Chondrocyte (in vitro differentiated cells): Measurements from ENCODE around the gene SLCO3A1. TPM values are rescaled to one million over a fixed set of nuclear protein-coding genes. Genes with fewer than 3 reads are reported as not detected.
A peak's percentile ranks its signal among the peaks of the same experiment; 100 is the strongest.

Experiments
- DNase-seq: peaks from one replicate; pipeline ENCODE4 v3.0.0; 2021; ENCODE audit warnings: mixed read lengths, low spot score
- H3K27ac Mint-ChIP-seq: one replicate; pipeline ENCODE4 v1.8.0; 2021; ENCODE audit warnings: mild to moderate bottlenecking, moderate library complexity, mixed read lengths; ENCODE audit not compliant: unreplicated experiment
- H3K27me3 Mint-ChIP-seq: 2 replicates; pipeline ENCODE4 v1.8.0; 2021; ENCODE audit warnings: low read depth, mixed read lengths
- H3K36me3 Mint-ChIP-seq: 2 replicates; pipeline ENCODE4 v1.8.0; 2021; ENCODE audit warnings: low read depth, mixed read lengths
- H3K4me1 Mint-ChIP-seq: 2 replicates; pipeline ENCODE4 v1.8.0; 2021; ENCODE audit warnings: low read depth, mild to moderate bottlenecking, mixed read lengths
- H3K4me3 Mint-ChIP-seq: one replicate; pipeline ENCODE4 v1.8.0; 2021; ENCODE audit warnings: mild to moderate bottlenecking, moderate library complexity, mixed read lengths; ENCODE audit not compliant: unreplicated experiment
- H3K9me3 Mint-ChIP-seq: 2 replicates; pipeline ENCODE4 v1.8.0; 2021; ENCODE audit warnings: low read depth, mixed read lengths
- CTCF ChIP-seq: fragments of 200-600 bp; sonication (generic); IDR thresholded peaks from 2 replicates; pipeline ENCODE4 v1.5.0; 2021; ENCODE audit warnings: antibody characterized with exemption, mild to moderate bottlenecking, moderate library complexity
- total RNA-seq: library from RNA; stranded (reverse); gene quantifications from 3 replicates; pipeline ENCODE4 v1.2.1, GENCODE V29; 2021

Gene SLCO3A1
- total RNA-seq, 1 donor from 2014 or later, result 3.7 TPM

GRCh38 chr15:91885054-91885453 lies 31.5 kb downstream of the SLCO3A1 start:
- H3K27me3 Mint-ChIP-seq, result no peaks in the 10 kb centered on the region
- no peak for DNase-seq
- no peaks in the 10 kb centered on the region for H3K9me3 Mint-ChIP-seq
- H3K4me1 Mint-ChIP-seq, result peaks cover 4% of the 10 kb centered on the region
- no peaks in the 10 kb centered on the region for H3K36me3 Mint-ChIP-seq
- no peak overlapping the region for H3K4me3 Mint-ChIP-seq
- no peak overlapping the region for H3K27ac Mint-ChIP-seq
- no peak for TF ChIP-seq CTCF

GRCh38 chr15:91885714-91886270 lies 32.3 kb downstream of the SLCO3A1 start:
- Mint-ChIP-seq H3K27ac (no peak overlapping the region), H3K9me3 (no peaks in the 10 kb centered on the region), H3K36me3 (no peaks in the 10 kb centered on the region), H3K4me1 (peaks cover 4% of the 10 kb centered on the region), H3K4me3 (no peak overlapping the region), H3K27me3 (no peaks in the 10 kb centered on the region)
- DNase-seq, result no peak
- TF ChIP-seq CTCF, result peak; percentile 15

- DNase-seq, result no peak
- no peak for TF ChIP-seq CTCF
- no peak overlapping the region for H3K27ac Mint-ChIP-seq
- no peak overlapping the region for H3K4me3 Mint-ChIP-seq
- peaks cover 4% of the 10 kb centered on the region for H3K4me1 Mint-ChIP-seq
- H3K27me3 Mint-ChIP-seq, result no peaks in the 10 kb centered on the region
- no peaks in the 10 kb centered on the region for H3K36me3 Mint-ChIP-seq
- no peaks in the 10 kb centered on the region for H3K9me3 Mint-ChIP-seq
These were observed 33.4 kb downstream of the SLCO3A1 start for GRCh38 chr15:91886878-91887277.

GRCh38 chr15:91887321-91887720 lies 33.8 kb downstream of the SLCO3A1 start:
- Mint-ChIP-seq H3K4me1 (peaks cover 4% of the 10 kb centered on the region), H3K27ac (no peak overlapping the region), H3K27me3 (no peaks in the 10 kb centered on the region), H3K36me3 (no peaks in the 10 kb centered on the region), H3K9me3 (no peaks in the 10 kb centered on the region), H3K4me3 (no peak overlapping the region)
- no peak for DNase-seq
- no peak for TF ChIP-seq CTCF

- DNase-seq, result no peak
- no peaks in the 10 kb centered on the region for H3K9me3 Mint-ChIP-seq
- H3K27ac Mint-ChIP-seq, result no peak overlapping the region
- no peak for TF ChIP-seq CTCF
- peaks cover 4% of the 10 kb centered on the region for H3K4me1 Mint-ChIP-seq
- no peaks in the 10 kb centered on the region for H3K27me3 Mint-ChIP-seq
- no peak overlapping the region for H3K4me3 Mint-ChIP-seq
- no peaks in the 10 kb centered on the region for H3K36me3 Mint-ChIP-seq
These were observed 34.4 kb downstream of the SLCO3A1 start for GRCh38 chr15:91887921-91888373.
